ENCODE data around the gene NPIPA7.
"Not testable (repeated sequence)": the region's sequence is repeated elsewhere in the genome, so short reads cannot be mapped to it uniquely, and the experiment has no call there.

The NPIPA7 gene

DNA sequence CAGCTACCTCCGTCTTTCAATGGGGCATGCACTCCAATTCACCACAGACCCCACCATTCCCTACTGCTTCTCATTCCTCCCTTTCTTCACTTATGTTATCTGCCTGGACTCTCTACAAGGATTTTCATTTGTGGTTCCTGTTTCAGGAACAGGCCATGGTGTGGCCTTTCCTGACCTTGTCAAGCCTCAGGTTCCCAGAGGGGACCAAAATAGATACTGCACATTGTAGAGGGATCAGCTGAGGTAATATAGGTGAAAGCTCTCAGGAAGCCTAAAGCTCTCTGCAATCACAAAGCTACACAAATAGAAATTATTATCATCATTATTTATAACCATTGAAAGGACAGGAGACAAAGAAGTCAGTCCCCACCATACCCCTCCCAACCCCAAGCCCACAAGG is 41.6 kb downstream of the NPIPA7 start:
- DNase-seq (ENCODE audit: low read depth) = not testable (repeated sequence)

- not testable (repeated sequence) for DNase-seq (ENCODE audit: low read depth)
Measured at GRCh38 chr16:16425146-16425545, 46.2 kb downstream of the NPIPA7 start.

- DNase-seq (ENCODE audit: low read depth) = not testable (repeated sequence)
Measured at GRCh38 chr16:16431135-16431534, 52.2 kb downstream of the NPIPA7 start.

- DNase-seq (ENCODE audit: low read depth) = not testable (repeated sequence)
Measured at GRCh38 chr16:16434711-16435110, 55.8 kb downstream of the NPIPA7 start.

GRCh38 chr16:16441401-16441800 is 62.5 kb downstream of the NPIPA7 start:
- DNase-seq (ENCODE audit: low read depth) = not testable (repeated sequence)

Data from stimulated activated CD8-positive, alpha-beta memory T cell treated with anti-CD3 and anti-CD28 coated beads, Interleukin-15, amount 100 ng/mL, for 24 hours (primary cell).